T-cell (primary cell): ENCODE results near the gene SGSM1. TPM values are rescaled to one million over a fixed set of nuclear protein-coding genes. Genes with fewer than 3 reads are reported as not detected.

Experiments
- ATAC-seq, 4 experiments: fragments of 200-7000 bp in 3 of 4; fragments of 150-1000 bp in 1 of 4; cut with Tn5 transposase; replicated peaks in 1 of 4; 1 replicate in 3 of 4; 2 replicates in 1 of 4; pipeline ENCODE4 v1.10.0; 2021; ENCODE audit warnings: moderate library complexity in 3 of 4, mild to moderate bottlenecking in 2 of 4, moderate number of reproducible peaks in 1 of 4
- CTCF ChIA-PET, 2 donors: fragments of 300-600 bp; sonication (Branson Sonifier 250); formaldehyde crosslinking; loops; one replicate each; lab custom pipeline; 2022; ENCODE audit warnings: antibody characterized with exemption in 2 of 2; lab: Charles Lee
- POLR2A ChIA-PET, 2 donors: fragments of 300-600 bp; sonication (Branson Sonifier 250); formaldehyde crosslinking; loops; one replicate each; lab custom pipeline; 2022; ENCODE audit warnings: antibody characterized with exemption in 2 of 2; lab: Charles Lee
- DNase-seq, 35 experiments: peaks; one replicate each; pipeline versions ENCODE4 v3.0.0 to v3.0.0-alpha.2; 2013 to 2023
- H3K27ac ChIP-seq: one replicate; pipeline ENCODE4 v1.5.1; 2013; ENCODE audit warnings: low read length
- H3K27me3 ChIP-seq, 2 experiments: replicated peaks in 1 of 2; 1 replicate in 1 of 2; 2 replicates in 1 of 2; pipeline versions ENCODE4 v1.6.1 to v1.7.0; 2013; ENCODE audit warnings: low read length in 1 of 2, mixed read lengths in 1 of 2; ENCODE audit not compliant: control insufficient read depth in 2 of 2, insufficient read depth in 2 of 2; ENCODE audit errors: extremely low read depth in 1 of 2
- H3K36me3 ChIP-seq, 2 donors: 1 replicate in 1 of 2; 2 replicates in 1 of 2; pipeline versions ENCODE4 v1.6.1 to v1.7.0; 2013; ENCODE audit warnings: low read length in 1 of 2; ENCODE audit not compliant: control insufficient read depth in 2 of 2, insufficient read depth in 1 of 2; ENCODE audit errors: extremely low read depth in 1 of 2
- H3K4me1 ChIP-seq, 2 experiments: 1 replicate in 1 of 2; 2 replicates in 1 of 2; pipeline versions ENCODE4 v1.6.1 to v1.7.0; 2013; ENCODE audit warnings: low read length in 2 of 2, mixed read lengths in 1 of 2; ENCODE audit not compliant: insufficient read depth in 2 of 2, control insufficient read depth in 1 of 2; ENCODE audit errors: extremely low read depth in 1 of 2
- H3K4me3 ChIP-seq, 2 donors: 1 replicate in 1 of 2; 2 replicates in 1 of 2; pipeline versions ENCODE4 v1.5.1 to v1.7.0; 2013; ENCODE audit warnings: mild to moderate bottlenecking in 2 of 2, low read length in 1 of 2, moderate library complexity in 1 of 2; ENCODE audit not compliant: control insufficient read depth in 1 of 2; ENCODE audit errors: extremely low read depth in 1 of 2
- H3K9me3 ChIP-seq: 2 replicates; pipeline ENCODE4 v1.7.0; 2013
- H3K27ac Mint-ChIP-seq, 2 donors: one replicate each; pipeline ENCODE4 v1.8.0; 2020 to 2021; ENCODE audit warnings: mild to moderate bottlenecking in 2 of 2, mixed read lengths in 2 of 2
- H3K27me3 Mint-ChIP-seq, 2 donors: one replicate each; pipeline ENCODE4 v1.8.0; 2021 to 2022; ENCODE audit warnings: mixed read lengths in 2 of 2
- H3K36me3 Mint-ChIP-seq: one replicate; pipeline ENCODE4 v1.8.0; 2021; ENCODE audit warnings: mixed read lengths
- H3K4me1 Mint-ChIP-seq, 3 donors: one replicate each; pipeline ENCODE4 v1.8.0; 2020 to 2022; ENCODE audit warnings: mixed read lengths in 3 of 3, mild to moderate bottlenecking in 1 of 3
- H3K4me3 Mint-ChIP-seq, 3 donors: one replicate each; pipeline ENCODE4 v1.8.0; 2020 to 2022; ENCODE audit warnings: mild to moderate bottlenecking in 3 of 3, mixed read lengths in 3 of 3, moderate library complexity in 3 of 3
- H3K9me3 Mint-ChIP-seq, 3 donors: one replicate each; pipeline ENCODE4 v1.8.0; 2020 to 2022; ENCODE audit warnings: mixed read lengths in 3 of 3
- WGBS: methylation state at CpG from one replicate; pipeline ENCODE4 v1.1.5; 2013; ENCODE audit warnings: missing lambda C conversion rate; ENCODE audit not compliant: insufficient coverage; 5-methylcytosine and 5-hydroxymethylcytosine counted together
- total RNA-seq, 35 experiments: library from RNA in 6 of 35; stranded (reverse) in 6 of 35; fragments of 120-200 nt in 1 of 35; gene quantifications; one replicate each; pipeline versions ENCODE4 v1.2.1 to v1.2.4 and lab custom pipeline; 2013 to 2026

Gene SGSM1
- total RNA-seq, 5 donors from 2014 or later (not counting 1 experiment from before 2014, with no cell fraction given): 0.82 to 2.1 (median 1.7) TPM

DNA sequence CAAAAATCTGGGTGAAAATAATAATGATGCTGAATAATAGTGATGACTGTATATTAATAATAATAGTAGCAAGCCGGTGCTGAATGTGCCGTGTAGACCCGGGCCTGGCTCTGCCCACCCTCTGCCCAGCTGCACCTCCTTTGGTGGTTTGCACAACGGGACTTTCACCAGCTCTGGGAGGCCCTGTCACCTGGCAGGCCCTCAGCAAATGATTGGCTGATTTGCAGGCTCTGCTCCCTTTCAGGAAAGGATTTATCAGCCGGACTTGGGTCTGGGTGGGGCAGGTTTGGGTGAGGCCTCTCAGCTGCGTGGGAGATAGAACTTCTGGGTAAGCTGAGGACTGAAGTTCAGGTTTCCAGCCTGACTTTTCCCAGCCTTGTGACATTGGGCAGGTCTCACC lies 167.9 kb downstream of the SGSM1 start:
- CTCF ChIA-PET: no interaction called here
- Histone ChIP-seq H3K27me3 (peaks cover 0 to 5% of the 10 kb centered on the region in 2 experiments), H3K4me1 (no peaks in the 10 kb centered on the region), H3K9me3 (no peaks in the 10 kb centered on the region), H3K36me3 (no peaks in the 10 kb centered on the region), H3K27ac (no peak overlapping the region), H3K4me3 (no peak overlapping the region)
- ATAC-seq: no peak
- H3K36me3 Mint-ChIP-seq: no peaks in the 10 kb centered on the region
- POLR2A ChIA-PET: no interaction called here
- 71% methylated on average over 4 of the region's 6 CpGs for WGBS
- no peaks in the 10 kb centered on the region for H3K4me1 Mint-ChIP-seq
- H3K27me3 Mint-ChIP-seq: no peaks in the 10 kb centered on the region
- no peak overlapping the region for H3K4me3 Mint-ChIP-seq
- no peak for DNase-seq
- H3K27ac Mint-ChIP-seq: no peak overlapping the region
- H3K9me3 Mint-ChIP-seq: no peaks in the 10 kb centered on the region

DNA sequence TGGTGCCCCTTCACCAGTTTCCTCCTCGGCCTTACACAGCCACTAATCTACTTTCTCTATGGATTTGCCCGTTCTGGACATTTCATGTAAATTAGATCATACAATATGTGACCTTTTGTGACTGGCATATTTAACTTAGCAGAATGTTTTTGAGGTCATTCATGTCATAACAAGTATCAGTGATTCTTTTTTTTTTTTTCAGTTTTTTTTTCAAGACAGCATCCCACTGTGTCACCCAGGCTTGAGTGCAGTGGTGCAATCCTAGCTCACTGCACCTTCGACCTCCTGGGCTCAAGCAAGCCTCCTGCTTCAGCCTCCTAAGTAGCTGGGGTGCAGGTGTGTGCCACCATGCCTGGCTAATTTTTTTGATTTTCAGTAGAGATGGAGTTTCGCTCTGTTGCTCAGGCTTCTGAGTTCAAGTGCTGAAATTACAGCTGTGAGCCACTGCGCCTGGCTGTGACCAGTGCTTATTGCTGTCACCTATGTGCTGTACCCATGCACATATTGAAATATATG lies 169.2 kb downstream of the SGSM1 start:
- Mint-ChIP-seq H3K36me3 (no peaks in the 10 kb centered on the region), H3K27ac (no peak overlapping the region), H3K27me3 (no peaks in the 10 kb centered on the region), H3K4me3 (no peak overlapping the region), H3K4me1 (no peaks in the 10 kb centered on the region), H3K9me3 (no peaks in the 10 kb centered on the region)
- Histone ChIP-seq H3K27me3 (peaks cover 0 to 5% of the 10 kb centered on the region in 2 experiments), H3K9me3 (no peaks in the 10 kb centered on the region), H3K4me3 (no peak overlapping the region), H3K27ac (no peak overlapping the region), H3K36me3 (no peaks in the 10 kb centered on the region), H3K4me1 (no peaks in the 10 kb centered on the region)
- ATAC-seq (no peak), DNase-seq (no peak)
- ChIA-PET POLR2A (no interaction called here), CTCF (interaction anchor here in 1 of 2 donors (0.7 kb wide), 1 partner anchor 758 kb away, joined by 8 read pairs; no protein-coding TSS in a partner anchor)
- WGBS: 92% methylated on average over 2 of the region's 5 CpGs

- Mint-ChIP-seq H3K4me1 (no peaks in the 10 kb centered on the region), H3K27me3 (no peaks in the 10 kb centered on the region), H3K4me3 (no peak overlapping the region), H3K36me3 (no peaks in the 10 kb centered on the region), H3K27ac (no peak overlapping the region), H3K9me3 (no peaks in the 10 kb centered on the region)
- peaks cover 0 to 5% of the 10 kb centered on the region in 2 experiments for H3K27me3 ChIP-seq
- POLR2A ChIA-PET: no interaction called here
- CTCF ChIA-PET: no interaction called here
- no peaks in the 10 kb centered on the region for H3K36me3 ChIP-seq
- no peaks in the 10 kb centered on the region for H3K4me1 ChIP-seq
- ATAC-seq: no peak
- no peak overlapping the region for H3K27ac ChIP-seq
- H3K9me3 ChIP-seq: no peaks in the 10 kb centered on the region
- 80% methylated on average over 1 of the region's 11 CpGs for WGBS
- H3K4me3 ChIP-seq: no peak overlapping the region
- DNase-seq: no peak
These were observed 169.9 kb downstream of the SGSM1 start for GRCh38 chr22:24975813-24976341.

- Mint-ChIP-seq H3K27ac (no peak overlapping the region), H3K4me3 (no peak overlapping the region), H3K9me3 (no peaks in the 10 kb centered on the region), H3K36me3 (no peaks in the 10 kb centered on the region), H3K4me1 (no peaks in the 10 kb centered on the region), H3K27me3 (no peaks in the 10 kb centered on the region)
- 79% methylated on average over 11 of the region's 18 CpGs for WGBS
- CTCF ChIA-PET: no interaction called here
- Histone ChIP-seq H3K4me3 (no peak overlapping the region), H3K9me3 (no peaks in the 10 kb centered on the region), H3K4me1 (no peaks in the 10 kb centered on the region), H3K36me3 (no peaks in the 10 kb centered on the region), H3K27ac (no peak overlapping the region), H3K27me3 (peaks cover 0 to 8% of the 10 kb centered on the region in 2 experiments)
- DNase-seq (no peak), ATAC-seq (no peak)
- POLR2A ChIA-PET: no interaction called here
These were observed 170.6 kb downstream of the SGSM1 start for GRCh38 chr22:24976442-24977218.

Other genes starting within 250 kb of the SGSM1 start
- under 1 TPM in 3 of 5 donors, not detected in 2; 0.47 to 0.72 (median 0.54) TPM for gene LRRC75B, start 213.1 kb upstream of the SGSM1 start, total RNA-seq
- gene GGT1, start 203.0 kb upstream of the SGSM1 start, total RNA-seq: 10 to 100 TPM; 11.8 to 30.6 (median 19.8) TPM
- gene PIWIL3, start 31.5 kb upstream of the SGSM1 start, total RNA-seq: not detected
- gene LHFPL7, start 140.5 kb downstream of the SGSM1 start, total RNA-seq: not detected
- 10 to 100 TPM in 2 of 5 donors, 1 to 10 TPM in 3; 5.1 to 20.3 (median 9.0) TPM for gene KIAA1671, start 146.5 kb downstream of the SGSM1 start, total RNA-seq